Left forelimb (tissue), 1 donor: Measurements from ENCODE around the gene THSD7A.

Experiments
- DNase-seq: peaks from one replicate; pipeline ENCODE4 v3.0.0-alpha.2; 2018; ENCODE audit warnings: low spot score

Gene THSD7A

GRCh38 chr7:11703829-11704228, 128.2 kb downstream of the THSD7A start:
- DNase-seq = no peak

- no peak for DNase-seq
Observed at GRCh38 chr7:11702938-11703337, 129.1 kb downstream of the THSD7A start.

DNA sequence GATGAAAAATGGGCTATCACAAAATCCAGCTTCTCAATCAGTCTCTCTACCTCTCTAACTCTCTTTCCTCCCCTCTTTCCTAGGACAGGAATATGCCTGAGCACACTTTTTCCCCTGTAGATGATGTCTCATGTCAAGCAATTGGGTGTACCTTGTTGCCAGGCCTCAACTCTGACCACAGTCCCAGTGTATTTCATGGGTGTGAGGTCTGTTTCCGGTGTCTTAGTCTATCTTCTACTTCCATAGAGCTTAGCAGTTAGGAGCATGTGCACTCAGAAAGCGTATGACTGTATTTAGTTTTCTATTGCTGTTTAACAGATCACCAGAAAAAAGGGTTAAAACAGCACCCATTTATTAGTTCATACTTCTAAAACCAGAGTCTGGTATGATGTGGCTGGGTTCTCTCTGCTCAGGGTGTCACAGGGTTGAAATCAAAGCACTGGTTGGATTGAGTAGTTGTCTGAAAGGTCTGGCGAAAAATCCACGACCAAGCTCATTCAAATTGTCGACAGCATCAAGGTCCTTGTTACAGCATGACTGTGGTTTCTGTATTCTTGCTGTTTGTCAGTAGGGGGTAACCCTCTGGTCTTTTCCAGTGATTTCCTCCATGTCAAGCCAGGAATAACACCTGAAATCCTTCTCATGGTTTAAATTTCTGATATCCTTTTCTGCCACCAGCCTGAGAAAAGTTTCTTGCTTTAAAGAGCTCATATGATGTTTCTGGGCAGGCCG, 130.0 kb downstream of the THSD7A start:
- no peak for DNase-seq

DNA sequence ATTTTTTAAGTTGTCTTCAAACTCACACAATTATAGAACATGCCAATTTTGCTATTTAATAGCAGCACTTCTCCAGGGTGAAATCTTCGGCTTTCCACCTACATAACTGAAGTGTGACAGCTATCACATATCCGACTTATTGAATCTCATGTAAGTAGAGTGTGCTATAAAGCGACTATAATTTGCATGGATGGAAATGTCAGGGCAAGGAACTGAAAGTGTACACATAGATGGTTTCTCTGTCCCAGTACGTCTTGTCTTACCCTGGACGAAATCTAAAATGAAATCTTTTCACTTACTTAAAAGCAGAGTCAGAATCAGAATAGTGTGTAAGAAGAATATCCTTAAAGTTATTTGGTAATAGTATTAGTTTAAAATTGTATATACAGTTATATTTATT, 132.3 kb downstream of the THSD7A start:
- DNase-seq = no peak

DNA sequence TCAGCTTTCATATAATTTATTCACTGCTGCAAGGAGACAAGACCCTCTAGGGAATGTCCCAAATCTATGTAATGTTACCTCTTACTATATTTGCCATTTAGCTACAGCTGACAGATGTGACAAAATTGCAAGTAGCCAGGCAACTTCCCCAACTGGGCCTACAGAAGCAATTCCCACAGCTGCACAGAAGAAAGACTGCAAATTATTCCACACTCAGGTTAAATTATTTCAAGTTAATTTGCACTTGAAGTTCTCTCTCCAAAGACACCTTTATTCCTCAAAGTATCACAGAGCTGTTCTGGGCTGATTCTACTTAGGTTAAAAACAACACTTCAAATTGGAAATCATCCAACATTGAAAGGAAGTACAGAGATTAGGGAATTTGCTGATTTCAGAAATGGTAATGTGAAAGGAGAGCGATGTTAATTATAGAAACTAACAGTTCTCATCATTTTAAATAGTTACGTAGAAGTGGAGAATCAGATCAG, 133.6 kb downstream of the THSD7A start:
- DNase-seq = no peak

GRCh38 chr7:11690395-11690794, 141.6 kb downstream of the THSD7A start:
- no peak for DNase-seq

DNA sequence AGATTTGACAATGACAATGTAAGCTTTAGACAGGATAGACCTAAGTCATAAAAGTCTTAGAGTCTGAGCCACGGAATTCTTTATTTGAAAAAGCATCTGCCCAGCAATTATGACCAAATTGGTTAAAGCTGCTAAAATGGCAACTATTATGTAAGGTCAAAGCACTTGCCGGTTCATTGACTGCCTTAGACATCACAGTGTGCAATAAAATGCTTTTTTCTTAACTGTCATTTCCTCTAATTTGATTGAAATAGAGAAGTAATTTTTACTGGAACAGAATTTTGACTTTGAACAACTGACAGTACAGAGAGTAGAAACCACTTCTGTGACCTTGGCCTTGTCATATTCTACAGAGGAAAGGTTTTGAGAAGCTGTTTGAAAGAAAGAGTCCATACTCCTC, 142.9 kb downstream of the THSD7A start:
- DNase-seq = no peak

GRCh38 chr7:11681461-11681860, 150.5 kb downstream of the THSD7A start:
- DNase-seq = no peak

DNA sequence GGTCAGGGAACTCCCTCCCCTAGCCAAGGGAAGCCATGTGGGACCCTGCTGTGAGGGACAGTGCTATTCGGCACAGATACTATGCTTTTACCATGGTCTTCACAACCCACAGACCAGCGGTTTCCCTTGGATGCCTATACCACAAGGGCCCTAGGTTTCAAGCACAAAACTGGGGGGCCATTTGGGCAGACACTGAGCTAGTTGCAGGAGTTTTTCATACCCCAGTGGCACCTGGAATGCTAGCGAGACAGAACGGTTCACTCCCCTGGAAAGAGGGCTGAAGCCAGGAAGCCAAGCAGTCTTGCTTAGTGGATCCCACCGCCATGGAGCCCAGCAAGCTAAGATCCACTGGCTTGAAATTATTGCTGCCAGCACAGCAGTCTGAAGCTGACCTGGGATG, 156.8 kb downstream of the THSD7A start:
- no peak for DNase-seq

DNA sequence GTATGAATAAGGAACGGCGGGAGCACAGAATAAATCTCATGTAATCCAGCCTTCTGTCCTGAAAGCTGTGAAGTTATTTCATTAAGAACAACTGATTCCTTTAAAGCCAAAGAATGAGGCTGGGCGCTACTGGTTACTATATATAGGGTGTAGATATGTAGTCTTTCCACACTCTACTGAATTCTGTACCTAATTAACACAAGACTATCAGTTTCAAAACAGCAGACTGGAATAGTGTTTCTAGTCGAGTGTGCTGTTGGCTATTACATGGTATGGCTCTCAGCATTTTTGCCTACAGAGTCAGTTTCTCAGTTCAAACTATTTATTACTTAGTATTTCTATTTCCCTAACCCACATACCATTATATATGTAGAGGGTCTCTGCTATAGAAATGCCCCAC, 163.3 kb downstream of the THSD7A start:
- DNase-seq = no peak

DNA sequence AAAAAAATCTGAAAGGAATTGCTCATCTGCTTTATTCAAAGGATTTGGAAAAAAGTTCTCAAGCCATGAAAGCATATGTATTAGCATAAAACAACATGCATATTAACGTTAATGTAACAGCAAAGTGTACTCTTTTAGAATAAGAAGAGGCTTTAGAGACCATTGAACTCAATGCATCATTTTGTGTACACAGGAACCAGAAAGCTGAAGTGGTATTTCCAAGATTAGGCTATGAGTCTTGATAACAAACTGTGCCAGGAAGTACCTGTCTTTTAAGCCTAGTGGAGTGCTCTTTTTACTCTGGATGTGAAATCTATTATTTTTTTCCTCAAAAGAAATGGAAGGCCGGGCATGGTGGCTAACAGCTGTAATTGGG, 164.2 kb downstream of the THSD7A start:
- no peak for DNase-seq

GRCh38 chr7:11667071-11667809, 164.8 kb downstream of the THSD7A start:
- no peak for DNase-seq

- DNase-seq = no peak
Observed at GRCh38 chr7:11665357-11665756, 166.6 kb downstream of the THSD7A start.

DNA sequence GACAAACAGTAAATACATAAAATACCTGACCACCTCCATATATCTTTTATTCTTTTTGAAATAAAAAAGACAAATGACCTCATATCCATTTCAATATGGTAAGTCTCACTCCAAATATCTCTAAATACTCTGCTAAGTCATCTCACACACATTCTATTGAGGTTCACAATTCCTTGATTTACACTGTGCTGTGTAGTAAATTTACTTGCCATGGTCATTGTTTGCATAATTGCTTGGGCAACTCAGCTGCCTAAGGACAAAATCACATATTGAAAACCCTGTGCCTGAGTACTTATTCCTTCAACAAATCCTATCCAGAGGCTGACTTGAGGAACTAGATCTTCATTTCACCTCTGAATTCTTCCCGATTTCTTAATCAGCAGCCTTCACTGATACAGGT, 176.4 kb downstream of the THSD7A start:
- no peak for DNase-seq

- DNase-seq = no peak
Observed at GRCh38 chr7:11655163-11655562, 176.8 kb downstream of the THSD7A start.

DNA sequence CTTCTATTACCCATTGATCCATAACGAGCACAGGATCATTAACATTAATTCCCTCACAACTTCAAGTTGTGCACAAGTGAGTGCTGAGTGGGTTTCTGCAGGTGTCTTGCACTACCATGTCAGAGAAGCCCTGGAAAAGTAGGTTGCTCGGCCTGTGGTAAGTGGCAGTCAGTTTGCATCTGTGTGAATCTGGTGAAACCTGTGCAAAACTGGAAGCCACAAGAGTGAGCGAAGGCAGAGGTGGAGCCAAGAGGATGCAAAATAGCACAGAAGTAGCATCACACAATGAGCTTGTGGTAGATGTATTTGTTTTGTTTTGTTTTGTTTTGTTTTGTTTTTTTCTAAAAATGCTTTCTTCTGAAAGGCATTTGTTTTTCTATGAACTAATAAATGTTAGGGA, 181.5 kb downstream of the THSD7A start:
- DNase-seq = no peak

- no peak for DNase-seq
Observed at GRCh38 chr7:11650030-11650429, 182.0 kb downstream of the THSD7A start.

DNA sequence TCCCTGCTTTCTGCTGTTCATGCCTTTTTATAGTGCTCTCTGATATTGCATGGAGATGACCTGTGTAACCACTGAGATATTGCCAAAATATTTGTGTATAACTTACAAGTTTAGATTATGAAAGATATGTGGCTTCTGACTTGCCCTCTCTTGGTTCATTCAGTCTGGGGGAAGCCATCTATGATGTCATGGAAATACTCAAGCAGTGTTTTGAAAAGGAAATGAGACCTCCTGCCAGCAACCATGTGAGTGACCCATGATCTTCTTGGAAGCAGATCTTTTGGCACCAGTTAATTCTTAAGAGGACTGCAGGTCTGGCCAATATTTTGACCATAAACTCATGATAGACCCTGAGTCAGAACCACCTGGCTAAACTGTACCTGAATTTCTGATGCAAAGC, 183.0 kb downstream of the THSD7A start:
- no peak for DNase-seq

GRCh38 chr7:11648101-11648500, 183.9 kb downstream of the THSD7A start:
- DNase-seq = no peak

GRCh38 chr7:11642841-11643240, 189.2 kb downstream of the THSD7A start:
- DNase-seq = no peak

DNA sequence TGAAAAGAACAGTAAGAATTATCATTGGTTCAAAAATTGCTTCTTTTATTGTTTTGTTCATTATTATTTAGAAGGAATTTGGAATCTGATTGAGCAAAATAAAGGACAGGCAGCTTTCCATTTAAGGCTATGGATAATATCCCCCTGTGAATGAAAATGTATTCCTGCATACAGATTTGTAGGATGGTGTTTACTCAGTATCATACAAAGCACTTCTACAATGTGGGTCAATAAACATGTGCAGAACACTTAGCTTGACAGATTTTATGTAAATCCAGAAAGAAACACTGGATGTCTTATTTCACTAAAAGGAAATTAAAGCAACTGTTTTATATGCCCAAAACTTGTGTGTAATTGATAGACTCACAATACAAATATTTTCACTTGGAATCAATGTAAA, 189.7 kb downstream of the THSD7A start:
- no peak for DNase-seq

GRCh38 chr7:11638011-11638774, 193.8 kb downstream of the THSD7A start:
- DNase-seq = no peak

DNA sequence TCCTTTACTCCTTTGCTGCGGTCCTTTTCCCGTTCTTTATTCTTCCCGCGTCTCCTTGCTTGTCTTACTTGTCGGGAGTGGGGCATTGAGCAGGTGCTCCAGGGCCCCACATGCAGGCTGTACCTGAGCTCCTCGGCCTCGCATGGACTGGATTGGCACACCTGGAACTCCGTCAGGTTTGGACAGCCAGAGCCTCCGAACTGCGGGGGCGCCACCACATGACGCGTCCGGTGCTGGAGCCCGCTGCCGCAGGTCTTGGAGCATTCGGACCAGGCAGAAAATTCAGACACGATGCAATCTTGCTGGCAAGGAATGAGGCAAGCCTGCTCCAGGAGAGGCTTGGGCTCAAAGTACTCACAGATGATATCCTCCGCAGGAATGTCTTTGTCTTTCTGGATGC, 195.7 kb downstream of the THSD7A start:
- no peak for DNase-seq
